H1 (cell line): ENCODE measurements around the gene CEP41. TPM values are rescaled to one million over a fixed set of nuclear protein-coding genes. Genes with fewer than 3 reads are reported as not detected.

ENCODE experiments used
- CTCF ChIA-PET: fragments of 300-600 bp; sonication (Branson Sonifier 250); formaldehyde crosslinking; loops from one replicate; lab custom pipeline; 2021; ENCODE audit not compliant: partially characterized antibody; lab: Charles Lee
- POLR2A ChIA-PET: fragments of 300-600 bp; sonication (Branson Sonifier 250); formaldehyde crosslinking; loops from one replicate; lab custom pipeline; 2021; ENCODE audit warnings: inconsistent platforms; ENCODE audit not compliant: partially characterized antibody; lab: Charles Lee
- DNase-seq, 2 experiments: peaks; one replicate each; pipeline versions ENCODE4 v3.0.0 to v3.0.0-alpha.2; 2010 to 2022; ENCODE audit warnings: low spot score in 2 of 2, low read depth in 1 of 2, mixed read lengths in 1 of 2
- FAIRE-seq: peaks from 2 replicates; lab custom pipeline; 2011; peaks lifted over from hg19 to GRCh38; lab: Jason Lieb, UNC
- H2AFZ ChIP-seq: 2 replicates; pipeline ENCODE4 v1.8.1; 2012; ENCODE audit warnings: low read length, inconsistent platforms
- H2AK5ac ChIP-seq: 2 replicates; pipeline ENCODE4 v1.6.1; 2013; ENCODE audit warnings: low read depth, low read length
- H2BK120ac ChIP-seq: replicated peaks from 2 replicates; pipeline ENCODE3; 2013; ENCODE audit warnings: low read depth, low read length, inconsistent platforms
- H2BK12ac ChIP-seq: 2 replicates; pipeline ENCODE4 v1.6.1; 2013; ENCODE audit warnings: low read depth, low read length
- H2BK15ac ChIP-seq: 2 replicates; pipeline ENCODE4 v1.6.1; 2013; ENCODE audit warnings: low read length
- H2BK20ac ChIP-seq: 2 replicates; pipeline ENCODE4 v1.6.1; 2013; ENCODE audit warnings: low read length
- H2BK5ac ChIP-seq: 2 replicates; pipeline ENCODE4 v1.6.1; 2013; ENCODE audit warnings: low read depth, low read length
- H3K14ac ChIP-seq: 2 replicates; pipeline ENCODE4 v1.6.1; 2013; ENCODE audit warnings: inconsistent platforms; ENCODE audit not compliant: insufficient read length
- H3K18ac ChIP-seq: 2 replicates; pipeline ENCODE4 v1.6.1; 2013; ENCODE audit warnings: low read length; ENCODE audit errors: extremely low read depth
- H3K23ac ChIP-seq: 2 replicates; pipeline ENCODE4 v1.6.1; 2013; ENCODE audit warnings: inconsistent platforms; ENCODE audit not compliant: insufficient read length
- H3K23me2 ChIP-seq: 2 replicates; pipeline ENCODE4 v1.6.1; 2013; ENCODE audit warnings: low read depth, low read length
- H3K27ac ChIP-seq: 2 replicates; pipeline ENCODE4 v1.6.1; 2011; ENCODE audit warnings: low read depth, low read length, inconsistent platforms
- H3K27me3 ChIP-seq, 4 experiments: replicated peaks in 1 of 4; 1 replicate in 1 of 4; 2 replicates in 3 of 4; pipeline versions ENCODE4 v1.6.1 to v1.8.1; 2011 to 2013; ENCODE audit warnings: low read length in 3 of 4, mild to moderate bottlenecking in 3 of 4, inconsistent platforms in 2 of 4, mixed read lengths in 2 of 4, moderate library complexity in 1 of 4; ENCODE audit not compliant: control insufficient read depth in 3 of 4, insufficient read depth in 3 of 4; ENCODE audit errors: extremely low read depth in 1 of 4
- H3K36me3 ChIP-seq, 4 experiments: 2 replicates each; pipeline versions ENCODE4 v1.6.1 to v1.8.1; 2011 to 2013; ENCODE audit warnings: mild to moderate bottlenecking in 4 of 4, low read length in 3 of 4, moderate library complexity in 2 of 4, control low read depth in 1 of 4, inconsistent platforms in 1 of 4; ENCODE audit not compliant: insufficient read depth in 4 of 4, control insufficient read depth in 2 of 4
- H3K4ac ChIP-seq: replicated peaks from 2 replicates; pipeline ENCODE3; 2013; ENCODE audit warnings: low read length, low read depth, mixed read lengths, inconsistent platforms; ENCODE audit not compliant: insufficient read length
- H3K4me1 ChIP-seq, 4 experiments: replicated peaks in 1 of 4; 1 replicate in 1 of 4; 2 replicates in 3 of 4; pipeline versions ENCODE4 v1.6.1 to v1.8.1; 2011 to 2013; ENCODE audit warnings: low read length in 3 of 4, inconsistent platforms in 2 of 4, mixed read lengths in 1 of 4; ENCODE audit not compliant: insufficient read depth in 4 of 4, control insufficient read depth in 3 of 4
- H3K4me2 ChIP-seq, 2 experiments: 2 replicates each; pipeline versions ENCODE4 v1.6.1 to v1.8.1; 2011 to 2013; ENCODE audit warnings: low read depth in 2 of 2, low read length in 2 of 2, control low read depth in 1 of 2, inconsistent platforms in 1 of 2, mild to moderate bottlenecking in 1 of 2; ENCODE audit not compliant: insufficient read depth in 1 of 2
- H3K4me3 ChIP-seq, 4 experiments: fragments of 200-600, 300-600 bp in 1 of 4; sonication (generic), shearing (Covaris generic), sonication (Bioruptor Twin) in 1 of 4; 2 replicates each; pipeline versions ENCODE4 v1.5.1 to v1.8.1; 2011 to 2016; ENCODE audit warnings: low read length in 4 of 4, low read depth in 3 of 4, control low read depth in 2 of 4, inconsistent platforms in 2 of 4, mild to moderate bottlenecking in 2 of 4, mixed read lengths in 1 of 4, moderate library complexity in 1 of 4; ENCODE audit not compliant: insufficient read depth in 2 of 4; ENCODE audit errors: extremely low read depth in 1 of 4
- H3K56ac ChIP-seq: replicated peaks from 2 replicates; pipeline ENCODE3; 2013; ENCODE audit warnings: low read depth, mild to moderate bottlenecking, mixed read lengths, low read length, inconsistent platforms; ENCODE audit not compliant: insufficient read length
- H3K79me1 ChIP-seq: 2 replicates; pipeline ENCODE4 v1.6.1; 2013; ENCODE audit warnings: low read depth, low read length, control low read depth
- H3K79me2 ChIP-seq, 2 experiments: 2 replicates each; pipeline versions ENCODE4 v1.6.1 to v1.8.1; 2012 to 2013; ENCODE audit warnings: low read length in 2 of 2, mild to moderate bottlenecking in 2 of 2, inconsistent platforms in 1 of 2; ENCODE audit not compliant: insufficient read depth in 2 of 2, control insufficient read depth in 1 of 2
- H3K9ac ChIP-seq, 4 experiments: replicated peaks in 1 of 4; 1 replicate in 1 of 4; 2 replicates in 3 of 4; pipeline versions ENCODE4 v1.6.1 to v1.8.1; 2011 to 2013; ENCODE audit warnings: low read depth in 3 of 4, low read length in 3 of 4, control low read depth in 2 of 4, mild to moderate bottlenecking in 2 of 4, moderate library complexity in 2 of 4, inconsistent platforms in 1 of 4; ENCODE audit errors: extremely low read depth in 1 of 4
- H3K9me3 ChIP-seq, 2 experiments: 2 replicates each; pipeline versions ENCODE4 v1.6.1 to v1.8.1; 2012 to 2013; ENCODE audit warnings: mild to moderate bottlenecking in 2 of 2, moderate library complexity in 2 of 2, control low read depth in 1 of 2, inconsistent platforms in 1 of 2, low read depth in 1 of 2, low read length in 1 of 2, mixed read lengths in 1 of 2; ENCODE audit not compliant: insufficient read depth in 2 of 2
- H4K20me1 ChIP-seq, 2 experiments: replicated peaks in 1 of 2; 2 replicates each; pipeline versions ENCODE3 to v1.8.1; 2011 to 2013; ENCODE audit warnings: inconsistent platforms in 2 of 2, low read length in 2 of 2, mild to moderate bottlenecking in 1 of 2; ENCODE audit not compliant: insufficient read depth in 2 of 2, control insufficient read depth in 1 of 2
- H4K5ac ChIP-seq: 2 replicates; pipeline ENCODE4 v1.6.1; 2013; ENCODE audit warnings: low read length, low read depth, mixed read lengths, inconsistent platforms; ENCODE audit not compliant: insufficient read length
- H4K8ac ChIP-seq: 2 replicates; pipeline ENCODE4 v1.8.0; 2013; ENCODE audit warnings: mild to moderate bottlenecking, moderate library complexity, low read length, inconsistent platforms; ENCODE audit not compliant: insufficient read depth; ENCODE audit errors: extremely low read depth
- H4K91ac ChIP-seq: replicated peaks from 2 replicates; pipeline ENCODE3; 2013; ENCODE audit warnings: low read length, mixed read lengths, inconsistent platforms; ENCODE audit not compliant: insufficient read length
- CEBPB ChIP-seq: IDR thresholded peaks from 2 replicates; pipeline ENCODE4 v1.6.1; 2012; ENCODE audit warnings: low read depth, low read length
- CHD2 ChIP-seq: IDR thresholded peaks from 2 replicates; pipeline ENCODE4 v1.6.1; 2012; ENCODE audit warnings: low read length, improper control_type of control experiment
- HDAC2 ChIP-seq, 2 experiments: fragments of 300-600 bp in 1 of 2; sonication (generic) in 1 of 2; IDR thresholded peaks; 2 replicates each; pipeline ENCODE4 v1.6.1; 2011 to 2012; ENCODE audit warnings: low read depth in 2 of 2, low read length in 2 of 2, mild to moderate bottlenecking in 2 of 2, moderate library complexity in 2 of 2, borderline replicate concordance in 1 of 2, inconsistent platforms in 1 of 2
- JUN ChIP-seq: IDR thresholded peaks from 2 replicates; pipeline ENCODE4 v1.6.1; 2011; ENCODE audit warnings: low read depth, mild to moderate bottlenecking, improper control_type of control experiment, low read length
- PHF8 ChIP-seq: fragments of 200-600 bp; sonication (generic); conservative IDR thresholded peaks from 2 replicates; pipeline ENCODE4 v1.7.1; 2012; ENCODE audit warnings: low read depth, mild to moderate bottlenecking, inconsistent platforms, low read length, moderate library complexity
- POLR2AphosphoS5 ChIP-seq: IDR thresholded peaks from 2 replicates; pipeline ENCODE4 v1.6.1; 2011; ENCODE audit warnings: low read depth, low read length
- RAD21 ChIP-seq, 2 experiments: IDR thresholded peaks in 1 of 2; conservative IDR thresholded peaks in 1 of 2; 2 replicates each; pipeline ENCODE4 v1.6.1; 2011; ENCODE audit warnings: low read depth in 2 of 2, low read length in 2 of 2, improper control_type of control experiment in 1 of 2, inconsistent platforms in 1 of 2, mild to moderate bottlenecking in 1 of 2, moderate library complexity in 1 of 2
- SAP30 ChIP-seq: fragments of 300-600 bp; sonication (generic); IDR thresholded peaks from 2 replicates; pipeline ENCODE4 v1.7.1; 2012; ENCODE audit warnings: low read length, moderate library complexity, mild to moderate bottlenecking, inconsistent platforms; ENCODE audit not compliant: insufficient read depth, insufficient replicate concordance
- SIRT6 ChIP-seq: IDR thresholded peaks from one replicate; pipeline ENCODE4 v1.7.1; 2012; ENCODE audit warnings: low read length, inconsistent platforms
- TEAD4 ChIP-seq: IDR thresholded peaks from 2 replicates; pipeline ENCODE4 v1.6.1; 2012; ENCODE audit warnings: low read depth, low read length, inconsistent platforms, mixed read lengths
- YY1 ChIP-seq: IDR thresholded peaks from 2 replicates; pipeline ENCODE4 v1.6.1; 2011; ENCODE audit warnings: low read depth, mild to moderate bottlenecking, low read length
- WGBS, 2 experiments: shearing (Covaris generic) in 1 of 2; methylation state at CpG; one replicate each; pipeline versions ENCODE4 v1.1.6 to v1.1.7; 2013 to 2015; ENCODE audit warnings: low lambda C conversion rate in 2 of 2, mixed read lengths in 2 of 2, inconsistent platforms in 1 of 2, low coverage in 1 of 2, missing lambda C conversion rate in 1 of 2; ENCODE audit not compliant: insufficient replicate concordance in 2 of 2, insufficient coverage in 1 of 2, insufficient read length in 1 of 2; ENCODE audit errors: extremely low coverage in 1 of 2, missing lambda C conversion rate in 1 of 2; 5-methylcytosine and 5-hydroxymethylcytosine counted together
- polyA plus RNA-seq, 7 experiments: library from polyadenylated mRNA; depleted of rRNA in 3 of 7; stranded (reverse) in 5 of 7; unstranded in 2 of 7; fragments of >200 nt in 5 of 7; fragments of 200-250 nt in 2 of 7; gene quantifications; 1 replicate in 5 of 7; 2 replicates in 1 of 7; 4 replicates in 1 of 7; pipeline versions ENCODE4 v1.2.1 to v1.2.3, GENCODE V29; 2011 to 2013; ENCODE audit warnings: missing spikeins in 2 of 7, mixed read lengths in 2 of 7
- total RNA-seq: library from RNA; stranded (reverse); fragmentation: NEBNext Ultra II Directional; extraction: Animal tissue kit (Norgen Biotek cat#: 25700); gene quantifications from 2 replicates; pipeline ENCODE4 v1.2.1, GENCODE V29; 2021
- TF ChIP-seq, protein P1 (sequence below), 3 experiments: IDR thresholded peaks; 1 replicate in 2 of 3; 2 replicates in 1 of 3; pipeline versions ENCODE4 v1.5.1 to v1.6.1; 2011; ENCODE audit warnings: low read length in 3 of 3, mild to moderate bottlenecking in 3 of 3, inconsistent platforms in 2 of 3, low read depth in 1 of 3, moderate library complexity in 1 of 3; ENCODE audit not compliant: insufficient read depth in 1 of 3; ENCODE audit errors: control extremely low read depth in 1 of 3

CEP41 gene
- total and polyA plus RNA-seq, 2 of the 8 experiments (the other 6 are each of a cell fraction or from before 2014, with no cell fraction given) = 9.3 to 12.8 TPM

DNA sequence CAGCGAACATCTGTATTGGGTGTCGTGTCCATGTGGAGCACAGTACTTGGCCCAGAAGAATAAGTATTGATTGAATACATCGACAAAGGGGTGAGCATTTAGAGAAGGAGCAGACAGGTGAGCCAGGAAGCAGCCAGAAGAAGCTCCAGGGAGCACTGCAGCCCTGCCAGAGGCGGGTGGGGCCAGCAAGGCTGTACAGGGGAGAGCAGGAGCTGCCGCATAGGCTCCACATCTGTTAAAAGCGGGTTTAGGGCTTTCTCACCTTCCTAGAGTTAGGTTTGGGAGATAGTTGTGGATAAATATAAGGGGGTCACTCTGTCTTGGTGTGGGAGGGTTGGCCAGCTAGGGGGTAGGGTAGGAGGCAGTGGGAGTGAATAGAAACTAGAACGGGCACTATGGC, 61.8 kb downstream of the CEP41 start:
- H2BK120ac ChIP-seq = no peak overlapping the region
- H2BK15ac ChIP-seq = no peak overlapping the region
- no peak overlapping the region for H2BK12ac ChIP-seq
- FAIRE-seq (no peak), DNase-seq (no peak)
- H4K91ac ChIP-seq = no peak overlapping the region
- WGBS, 2 experiments = 91% methylated on average over 7 of the region's 7 CpGs; no CpG with 5 or more reads in 1 of the 2 experiments
- no peaks in the 10 kb centered on the region for H3K79me1 ChIP-seq
- no peaks in the 10 kb centered on the region for H3K36me3 ChIP-seq
- no peak overlapping the region for H2AK5ac ChIP-seq
- no peak overlapping the region for H2BK5ac ChIP-seq
- H3K27ac ChIP-seq = no peak overlapping the region
- H3K4ac ChIP-seq = no peak overlapping the region
- H3K4me1 ChIP-seq = peaks cover 0 to 2% (median 0%) of the 10 kb centered on the region in 4 experiments; a peak in 1 of 7 replicates
- peaks cover 18% of the 10 kb centered on the region in 2 experiments for H3K9me3 ChIP-seq
- H3K23me2 ChIP-seq = no peaks in the 10 kb centered on the region; the same call in 1 of the 2 replicates
- H3K14ac ChIP-seq = no peak overlapping the region
- H2AFZ ChIP-seq = no peak overlapping the region
- H3K23ac ChIP-seq = no peak overlapping the region
- H3K18ac ChIP-seq = no peak overlapping the region
- no peaks in the 10 kb centered on the region; a peak in 1 of 7 replicates for H3K27me3 ChIP-seq
- ChIA-PET CTCF (interaction anchor here (5.7 kb wide), 1 partner anchor 12 kb away, joined by 59 read pairs; no protein-coding TSS in a partner anchor), POLR2A (no interaction called here)
- H4K20me1 ChIP-seq = no peaks in the 10 kb centered on the region
- H4K5ac ChIP-seq = no peak overlapping the region
- H3K56ac ChIP-seq = no peak overlapping the region
- H2BK20ac ChIP-seq = no peak overlapping the region
- H4K8ac ChIP-seq = no peak overlapping the region
- no peak overlapping the region for H3K9ac ChIP-seq
- no peak overlapping the region for H3K4me3 ChIP-seq
- no peak overlapping the region for H3K4me2 ChIP-seq
- H3K79me2 ChIP-seq = no peaks in the 10 kb centered on the region
- TF ChIP-seq CHD2 (no peak), JUN (no peak), HDAC2 (IDR thresholded peaks at IDR 0.05; ENCODE audit: borderline replicate concordance in 1 of 2, low read depth in 2 of 2, low read length in 2 of 2) (no peak), POLR2AphosphoS5 (no peak), CEBPB (no peak), SIRT6 (no peak), PHF8 (no peak), RAD21 (IDR thresholded peaks at IDR 0.05 in 1 of 2, conservative IDR thresholded peaks at IDR 0.05 in 1 of 2; ENCODE audit: low read depth in 2 of 2, low read length in 2 of 2) (no peak), SAP30 (no peak), TEAD4 (no peak), YY1 (no peak)
- TF ChIP-seq, protein P1, sequence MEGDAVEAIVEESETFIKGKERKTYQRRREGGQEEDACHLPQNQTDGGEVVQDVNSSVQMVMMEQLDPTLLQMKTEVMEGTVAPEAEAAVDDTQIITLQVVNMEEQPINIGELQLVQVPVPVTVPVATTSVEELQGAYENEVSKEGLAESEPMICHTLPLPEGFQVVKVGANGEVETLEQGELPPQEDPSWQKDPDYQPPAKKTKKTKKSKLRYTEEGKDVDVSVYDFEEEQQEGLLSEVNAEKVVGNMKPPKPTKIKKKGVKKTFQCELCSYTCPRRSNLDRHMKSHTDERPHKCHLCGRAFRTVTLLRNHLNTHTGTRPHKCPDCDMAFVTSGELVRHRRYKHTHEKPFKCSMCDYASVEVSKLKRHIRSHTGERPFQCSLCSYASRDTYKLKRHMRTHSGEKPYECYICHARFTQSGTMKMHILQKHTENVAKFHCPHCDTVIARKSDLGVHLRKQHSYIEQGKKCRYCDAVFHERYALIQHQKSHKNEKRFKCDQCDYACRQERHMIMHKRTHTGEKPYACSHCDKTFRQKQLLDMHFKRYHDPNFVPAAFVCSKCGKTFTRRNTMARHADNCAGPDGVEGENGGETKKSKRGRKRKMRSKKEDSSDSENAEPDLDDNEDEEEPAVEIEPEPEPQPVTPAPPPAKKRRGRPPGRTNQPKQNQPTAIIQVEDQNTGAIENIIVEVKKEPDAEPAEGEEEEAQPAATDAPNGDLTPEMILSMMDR (IDR thresholded peaks at IDR 0.05; ENCODE audit: control extremely low read depth in 1 of 3, insufficient read depth in 1 of 3, low read depth in 1 of 3, low read length in 3 of 3) = no peak
